GM18861 (cell line): ENCODE results near the gene COX7A1.
"Not testable (repeated sequence)": the region's sequence is repeated elsewhere in the genome, so short reads cannot be mapped to it uniquely, and the experiment has no call there.

Source experiments
- ATAC-seq: cut with Tn5 transposase; IDR thresholded peaks from one replicate; pipeline ENCODE4 v1.9.1; 2021; ENCODE audit not compliant: unreplicated experiment

The COX7A1 gene

DNA sequence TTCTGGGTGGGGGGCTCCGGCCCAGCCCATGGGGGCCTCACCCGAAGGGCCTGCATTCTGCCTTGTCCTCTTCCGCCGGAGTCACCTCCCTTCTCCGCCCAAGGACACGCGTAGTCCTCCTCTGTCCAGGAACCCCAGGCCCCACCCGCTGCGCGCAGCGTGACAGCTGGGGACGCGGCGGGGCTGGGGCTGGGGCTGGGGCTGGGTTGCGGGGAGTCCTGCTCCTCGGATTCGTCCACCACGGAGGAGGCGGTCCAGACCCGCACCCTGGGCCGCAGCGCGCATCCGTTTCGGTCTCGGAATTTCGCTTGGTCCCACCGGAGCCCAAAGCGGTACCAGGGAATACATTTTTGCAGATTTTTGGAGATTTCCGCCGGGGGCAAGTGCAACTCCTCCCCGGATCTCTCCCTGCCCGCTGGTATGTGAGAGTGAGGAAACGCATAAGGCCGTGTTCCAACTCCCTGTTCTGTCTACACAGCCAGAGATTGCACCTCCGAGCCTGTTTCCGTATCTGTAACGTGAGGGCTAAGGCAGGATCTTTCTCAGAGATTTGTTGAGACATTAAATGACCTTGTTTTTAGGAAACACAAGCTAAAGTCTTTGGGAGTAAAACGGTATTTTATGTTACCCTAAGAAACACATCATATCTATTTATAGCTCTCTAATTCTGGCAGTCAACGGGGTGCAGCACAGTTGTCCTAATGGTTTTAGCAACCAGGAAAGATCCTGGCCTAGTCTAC is at the start of gene COX7A1:
COX7A1 (minus strand) TSS at position 96 of the 740 bp plus-strand sequence; CDS start at position 56, 40 bp downstream.
- ATAC-seq: no peak

- ATAC-seq: no peak
Observed at GRCh38 chr19:36201684-36202083, 49.4 kb upstream of the COX7A1 start.

DNA sequence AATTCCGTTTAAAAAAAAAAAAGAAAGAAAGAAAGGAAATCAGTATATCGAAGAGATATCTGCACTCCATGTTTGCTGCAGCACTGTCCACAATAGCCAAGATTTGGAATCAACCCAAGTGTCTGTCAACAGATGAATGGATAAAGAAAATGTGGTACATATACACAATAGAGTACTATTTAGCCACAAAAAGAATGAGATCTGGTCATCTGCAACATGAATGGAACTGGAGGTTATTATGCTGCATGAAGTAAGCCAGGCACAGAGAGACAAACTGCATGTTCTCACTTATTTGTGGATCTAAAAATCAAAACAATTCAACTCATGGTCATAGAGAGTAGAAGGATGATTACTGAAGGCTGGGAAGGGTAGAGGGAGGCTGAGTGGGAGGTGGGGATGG is 45.9 kb upstream of the COX7A1 start:
- ATAC-seq: no peak

DNA sequence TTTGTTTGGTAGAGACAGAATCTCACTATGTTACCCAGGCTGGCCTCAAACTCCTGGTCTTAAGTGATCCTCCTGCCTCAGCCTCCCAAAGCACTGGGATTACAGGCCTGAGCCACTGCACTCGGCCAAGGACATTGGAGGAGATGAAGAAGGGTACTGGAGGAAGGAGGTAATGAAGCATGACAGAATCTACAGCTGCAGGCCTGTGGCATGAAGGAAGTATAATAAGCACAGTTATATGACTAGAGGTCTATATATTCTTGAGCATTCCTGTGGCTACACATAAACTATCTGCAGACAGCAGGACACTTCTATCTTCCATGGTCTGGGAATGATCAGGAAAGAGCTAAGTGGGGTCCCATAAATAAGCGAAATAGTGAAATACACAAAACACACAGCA is 44.0 kb upstream of the COX7A1 start:
- ATAC-seq: no peak

DNA sequence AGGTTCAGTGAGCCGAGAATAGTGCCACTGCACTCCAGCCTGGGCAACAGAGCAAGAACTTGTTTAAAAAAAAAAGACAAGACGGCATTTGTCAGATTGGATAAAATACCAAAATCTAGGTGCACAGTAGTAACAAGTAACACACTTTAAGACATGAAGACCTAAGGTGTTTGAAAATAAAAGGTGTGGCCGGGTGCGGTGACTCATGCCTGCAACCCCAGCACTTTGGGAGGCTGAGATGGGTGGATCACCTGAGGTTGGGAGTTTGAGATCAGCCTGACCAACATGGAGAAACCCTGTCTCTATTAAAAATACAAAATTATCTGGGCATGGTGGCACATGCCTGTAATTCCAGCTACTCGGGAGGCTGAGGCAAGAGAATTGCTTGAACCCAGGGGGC is 34.5 kb upstream of the COX7A1 start:
- ATAC-seq: not testable (repeated sequence)

GRCh38 chr19:36183245-36183628 is 31.0 kb upstream of the COX7A1 start:
- no peak for ATAC-seq

- ATAC-seq: no peak
Observed at GRCh38 chr19:36182612-36183244, 30.5 kb upstream of the COX7A1 start.

- not testable (repeated sequence) for ATAC-seq
Observed at GRCh38 chr19:36179077-36179476, 26.8 kb upstream of the COX7A1 start.

GRCh38 chr19:36173846-36174245 is 21.6 kb upstream of the COX7A1 start:
- not testable (repeated sequence) for ATAC-seq

GRCh38 chr19:36172852-36173251 is 20.6 kb upstream of the COX7A1 start:
- ATAC-seq: no peak

- no peak for ATAC-seq
Observed at GRCh38 chr19:36169084-36169760, 17.0 kb upstream of the COX7A1 start.

GRCh38 chr19:36163813-36164212 is 11.6 kb upstream of the COX7A1 start:
- ATAC-seq: no peak

- ATAC-seq: no peak
Observed at GRCh38 chr19:36160821-36161596, 8.8 kb upstream of the COX7A1 start.

- ATAC-seq: no peak
Observed at GRCh38 chr19:36153126-36153525, 879 bp upstream of the COX7A1 start.

- ATAC-seq: no peak
Observed at GRCh38 chr19:36152019-36152351, 262 bp downstream of the COX7A1 start.

DNA sequence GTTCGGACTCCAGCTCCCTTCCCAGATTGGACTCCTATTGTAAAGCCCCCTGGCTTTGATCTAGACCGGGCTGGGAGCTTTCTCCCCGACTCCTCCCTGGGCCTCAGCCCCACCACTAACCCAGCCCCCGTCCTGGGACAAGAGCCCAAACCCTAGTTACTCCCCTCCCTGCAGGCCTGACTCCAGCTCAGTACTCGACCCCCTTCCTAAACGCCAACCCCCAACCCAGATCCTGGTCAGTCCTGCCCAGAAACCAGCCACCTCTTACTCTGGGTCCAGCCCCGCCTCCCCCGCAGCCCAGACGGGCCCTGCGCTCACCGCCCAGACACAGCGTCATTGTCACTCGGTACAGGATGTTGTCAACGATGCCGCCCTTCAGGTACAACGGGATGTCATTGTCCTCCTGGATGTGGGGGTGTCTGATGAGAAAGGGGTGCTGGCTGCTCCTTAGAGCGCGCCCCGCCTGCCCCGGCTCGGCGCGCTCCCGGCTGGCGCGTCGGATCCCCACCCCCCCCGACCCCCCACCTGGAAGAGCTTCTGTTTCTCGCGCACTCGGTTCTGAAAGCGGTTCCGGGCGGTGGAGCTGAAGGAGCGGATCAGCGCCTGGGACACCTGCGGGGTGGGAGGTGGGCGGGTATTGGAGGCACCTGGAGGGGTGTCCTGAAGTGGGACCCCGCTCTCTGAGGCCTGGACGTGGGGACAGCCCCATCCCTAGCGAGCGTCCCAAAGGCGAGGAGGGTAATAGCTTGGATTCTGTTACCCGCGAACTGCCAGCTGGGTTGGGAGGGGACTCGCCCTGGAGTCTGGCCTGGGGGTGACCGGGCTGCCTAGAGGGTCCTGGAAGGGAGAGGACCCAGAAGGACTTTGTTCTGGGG is 866 bp downstream of the COX7A1 start:
- ATAC-seq: no peak

GRCh38 chr19:36150586-36150985 is 1.7 kb downstream of the COX7A1 start:
- no peak for ATAC-seq

DNA sequence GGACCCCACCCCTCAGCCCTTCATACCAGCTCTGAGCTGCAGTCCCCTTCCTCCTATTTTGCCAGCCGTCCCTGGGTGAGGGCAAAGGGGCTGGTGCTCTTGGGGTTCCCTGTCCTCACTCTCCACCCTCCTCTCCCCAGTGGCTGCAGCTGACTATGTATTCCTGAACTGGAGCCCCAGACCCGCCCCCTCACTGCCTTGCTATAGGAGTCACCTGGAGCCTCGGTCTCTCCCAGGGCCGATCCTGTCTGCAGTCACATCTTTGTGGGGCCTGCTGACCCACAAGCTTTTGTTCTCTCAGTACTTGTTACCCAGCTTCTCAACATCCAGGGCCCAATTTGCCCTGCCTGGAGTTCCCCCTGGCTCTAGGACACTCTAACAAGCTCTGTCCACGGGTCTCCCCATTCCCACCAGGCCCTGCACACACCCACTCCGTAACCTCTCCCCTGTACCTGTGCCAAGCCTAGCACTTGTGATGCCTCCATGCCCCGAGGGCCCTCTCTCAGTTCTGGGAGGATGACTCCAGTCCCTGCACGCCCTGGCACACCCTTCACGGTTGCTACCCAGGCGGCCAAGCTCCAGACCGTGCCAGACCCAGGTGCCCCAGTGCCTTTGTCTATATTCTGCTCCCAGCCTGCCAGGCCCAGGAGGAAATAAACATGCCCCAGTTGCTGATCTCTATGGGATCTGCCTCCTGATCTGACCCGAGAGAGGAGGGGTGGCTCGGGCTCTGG is 2.4 kb downstream of the COX7A1 start:
- no peak for ATAC-seq

DNA sequence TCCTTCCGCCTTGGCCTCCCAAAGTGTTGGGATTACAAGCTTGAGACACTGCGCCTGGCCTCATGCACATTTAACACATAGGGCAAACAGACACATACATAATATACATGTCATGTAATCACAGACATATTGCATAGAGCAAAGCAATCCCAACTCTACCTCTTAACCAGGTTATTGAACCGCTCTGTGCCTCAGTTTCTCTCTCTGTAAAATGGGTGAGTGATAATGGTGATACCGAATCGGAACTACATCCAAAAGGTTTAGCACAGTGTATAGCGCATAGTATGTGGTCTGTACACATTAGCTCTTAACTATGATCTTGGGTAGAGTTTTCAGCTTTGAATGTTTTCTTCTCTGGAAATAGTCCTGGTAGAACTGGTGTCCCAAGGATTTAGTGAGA is 7.6 kb downstream of the COX7A1 start:
- no peak for ATAC-seq

DNA sequence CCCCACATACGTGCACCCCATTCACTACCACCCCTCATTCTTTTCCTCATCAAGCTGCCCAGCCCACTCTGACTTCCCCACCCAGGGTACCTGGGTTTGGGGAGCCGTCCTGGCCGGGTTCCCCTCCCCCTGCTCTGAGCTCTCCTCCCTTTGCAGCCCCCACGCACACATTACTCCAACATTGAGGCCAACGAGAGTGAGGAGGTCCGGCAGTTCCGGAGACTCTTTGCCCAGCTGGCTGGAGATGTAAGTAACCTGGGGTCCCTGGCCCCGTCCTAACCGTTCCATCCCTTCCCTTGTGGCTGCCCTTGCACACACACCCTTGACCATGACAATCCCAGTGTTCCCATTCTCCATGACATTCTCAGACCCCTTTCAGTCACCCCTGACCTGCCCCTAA is 9.8 kb downstream of the COX7A1 start:
- ATAC-seq: no peak
